Fibroblast of lung (primary cell): ENCODE results near the gene ZNF563.

Experiments used
- EZH2 ChIP-seq: IDR thresholded peaks from 2 replicates; pipeline ENCODE4 v1.5.1; 2012; ENCODE audit warnings: low read length, control low read depth, mild to moderate bottlenecking; ENCODE audit errors: missing control alignments
- TF ChIP-seq, protein P1 (sequence below), 2 donors: IDR thresholded peaks in 1 of 2; conservative IDR thresholded peaks in 1 of 2; 1 replicate in 1 of 2; 2 replicates in 1 of 2; pipeline ENCODE4 v1.5.1; 2011 to 2012; ENCODE audit warnings: low read length in 2 of 2, control low read depth in 1 of 2, inconsistent platforms in 1 of 2, low read depth in 1 of 2, mild to moderate bottlenecking in 1 of 2

DNA sequence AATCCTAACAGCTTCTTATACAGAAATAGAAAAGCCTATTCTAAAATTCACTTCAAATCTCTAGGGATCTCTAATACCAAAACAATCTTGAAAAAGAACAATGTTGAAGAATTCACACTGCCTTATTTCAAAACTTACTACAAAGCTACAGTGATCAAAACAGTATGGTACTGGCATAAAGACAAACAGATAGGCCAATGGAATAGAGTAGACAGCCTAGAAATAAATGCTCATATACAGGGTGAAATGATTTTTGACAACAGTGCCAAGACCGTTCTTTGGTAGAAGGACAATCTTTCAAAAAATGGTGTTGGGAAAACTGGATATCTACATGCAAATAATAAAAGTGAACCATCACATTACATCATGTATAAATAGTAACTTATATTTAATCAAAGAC is 11.8 kb upstream of the ZNF563 start:
- no peak for TF ChIP-seq EZH2
- TF ChIP-seq, protein P1, sequence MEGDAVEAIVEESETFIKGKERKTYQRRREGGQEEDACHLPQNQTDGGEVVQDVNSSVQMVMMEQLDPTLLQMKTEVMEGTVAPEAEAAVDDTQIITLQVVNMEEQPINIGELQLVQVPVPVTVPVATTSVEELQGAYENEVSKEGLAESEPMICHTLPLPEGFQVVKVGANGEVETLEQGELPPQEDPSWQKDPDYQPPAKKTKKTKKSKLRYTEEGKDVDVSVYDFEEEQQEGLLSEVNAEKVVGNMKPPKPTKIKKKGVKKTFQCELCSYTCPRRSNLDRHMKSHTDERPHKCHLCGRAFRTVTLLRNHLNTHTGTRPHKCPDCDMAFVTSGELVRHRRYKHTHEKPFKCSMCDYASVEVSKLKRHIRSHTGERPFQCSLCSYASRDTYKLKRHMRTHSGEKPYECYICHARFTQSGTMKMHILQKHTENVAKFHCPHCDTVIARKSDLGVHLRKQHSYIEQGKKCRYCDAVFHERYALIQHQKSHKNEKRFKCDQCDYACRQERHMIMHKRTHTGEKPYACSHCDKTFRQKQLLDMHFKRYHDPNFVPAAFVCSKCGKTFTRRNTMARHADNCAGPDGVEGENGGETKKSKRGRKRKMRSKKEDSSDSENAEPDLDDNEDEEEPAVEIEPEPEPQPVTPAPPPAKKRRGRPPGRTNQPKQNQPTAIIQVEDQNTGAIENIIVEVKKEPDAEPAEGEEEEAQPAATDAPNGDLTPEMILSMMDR (conservative IDR thresholded peaks at IDR 0.05 in 1 of 2, IDR thresholded peaks at IDR 0.05 in 1 of 2; ENCODE audit: low read depth in 1 of 2, low read length in 2 of 2), result no peak
